GM04504 (cell line): Measurements from ENCODE around the gene LSG1.

Source experiments
- DNase-seq: peaks from one replicate; pipeline ENCODE4 v3.0.0-alpha.2; 2012; ENCODE audit warnings: low read depth

The LSG1 gene

DNA sequence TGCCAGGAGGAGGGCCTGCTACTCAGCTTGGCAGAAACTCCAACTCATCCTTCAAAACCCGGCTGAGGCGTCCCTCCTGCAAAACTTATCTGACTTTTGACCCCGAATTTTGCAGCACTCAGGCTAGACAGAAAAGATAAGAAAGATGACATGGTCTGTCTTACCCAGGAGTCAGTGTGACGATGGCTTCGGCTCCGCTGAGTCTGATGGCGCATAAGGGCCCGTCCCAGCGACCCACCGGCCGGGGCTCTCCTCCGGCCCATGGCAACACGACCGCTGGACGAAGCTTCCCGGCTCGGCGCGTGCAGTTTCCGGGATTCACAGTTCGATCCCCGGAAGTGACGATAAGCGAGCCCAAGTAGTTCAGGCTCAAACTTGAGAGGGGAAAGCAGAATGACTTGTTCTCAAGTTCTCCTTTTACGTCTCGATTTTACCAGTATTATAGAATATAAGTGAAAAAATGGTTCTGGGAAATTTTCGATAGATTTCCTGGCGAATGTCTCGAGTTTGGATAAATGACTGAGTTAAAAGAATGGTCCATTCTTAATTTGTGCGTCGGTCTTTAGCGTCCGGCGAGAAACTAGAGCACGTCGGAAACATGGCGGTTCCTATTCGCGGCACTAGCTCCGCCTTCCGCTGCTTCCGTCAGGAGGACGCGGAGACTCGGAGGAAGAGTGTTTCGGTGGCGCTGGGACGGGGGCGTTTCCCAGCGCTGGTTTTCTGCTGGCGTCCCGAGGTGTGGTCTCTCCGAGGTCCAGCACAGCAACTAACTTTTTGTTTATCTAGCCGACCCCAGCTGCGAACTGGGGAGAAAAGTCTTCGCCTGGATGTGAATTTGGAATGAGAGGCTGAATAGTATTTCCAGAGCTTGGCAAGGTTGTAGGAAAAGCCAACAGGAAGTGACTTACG is at the start of gene LSG1:
Gene LSG1 (minus strand): TSS at position 292 of the 909 bp plus-strand sequence. CDS start 29 bp downstream, at position 263.
- peak; percentile 90 for DNase-seq

- no peak for DNase-seq
These were observed 48.1 kb upstream of the LSG1 start for GRCh38 chr3:194720048-194720447.

GRCh38 chr3:194718079-194718478 is 46.1 kb upstream of the LSG1 start:
- no peak for DNase-seq

DNA sequence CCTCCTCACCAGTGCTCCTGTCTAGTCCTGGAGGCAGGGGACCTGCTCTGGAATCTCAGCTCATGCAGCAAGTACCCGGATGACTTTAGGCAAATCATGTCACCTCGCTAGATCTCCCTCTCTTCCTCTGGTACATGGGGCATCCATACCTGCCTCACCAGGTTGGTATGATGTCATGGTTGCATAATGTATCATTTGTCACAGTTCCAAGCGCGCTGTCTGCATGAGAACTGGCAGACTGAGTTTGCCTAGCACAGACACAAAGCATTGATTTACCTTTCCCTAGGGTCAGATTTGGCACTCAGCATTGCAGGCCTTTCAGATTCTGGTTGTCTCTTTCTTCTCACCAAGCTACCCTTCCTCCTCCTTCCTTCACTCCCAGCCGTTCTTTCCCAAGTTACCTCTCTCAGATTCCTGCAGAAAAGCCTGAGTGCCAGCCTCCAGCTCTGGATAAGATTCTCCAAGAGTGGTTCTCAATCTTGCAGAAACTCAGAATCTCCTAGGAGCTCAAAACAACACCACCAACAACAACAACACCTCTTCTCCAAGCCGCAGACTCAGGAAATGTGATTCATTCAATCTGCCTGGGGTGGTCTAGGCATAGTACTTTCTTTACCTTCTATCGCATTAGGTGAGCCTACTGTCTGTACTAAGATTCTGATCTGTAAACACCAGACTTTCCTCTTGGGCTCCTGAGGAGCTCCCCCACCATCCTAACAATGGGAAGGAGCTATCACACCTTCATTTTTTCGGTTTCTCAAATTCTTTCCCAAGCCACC is 43.2 kb upstream of the LSG1 start:
- no peak for DNase-seq

DNA sequence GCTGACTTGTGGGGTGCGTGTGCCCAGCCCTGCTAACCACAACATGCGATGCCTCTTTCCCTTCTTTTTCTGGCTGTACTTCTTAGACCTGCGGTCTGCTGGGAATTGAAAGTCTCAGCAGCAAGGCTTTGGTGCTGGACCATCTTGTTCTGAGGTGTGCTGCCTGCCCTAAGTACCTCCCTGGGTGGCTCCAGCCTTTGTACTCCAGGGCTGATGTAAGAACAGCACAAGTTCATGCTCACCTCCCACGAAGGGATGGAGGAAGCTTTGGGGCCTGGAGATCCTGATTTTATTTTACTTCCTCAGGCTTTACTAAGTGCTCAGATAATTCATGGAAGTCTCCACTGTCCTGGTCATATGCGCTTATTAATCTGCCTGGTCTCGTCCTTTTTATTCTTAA is 42.6 kb upstream of the LSG1 start:
- no peak for DNase-seq

- no peak for DNase-seq
These were observed 42.1 kb upstream of the LSG1 start for GRCh38 chr3:194714137-194714455.

- no peak for DNase-seq
These were observed 41.5 kb upstream of the LSG1 start for GRCh38 chr3:194713299-194714136.

GRCh38 chr3:194711913-194712312 is 39.9 kb upstream of the LSG1 start:
- DNase-seq: peak; percentile 83

GRCh38 chr3:194711286-194711685 is 39.3 kb upstream of the LSG1 start:
- DNase-seq: no peak

DNA sequence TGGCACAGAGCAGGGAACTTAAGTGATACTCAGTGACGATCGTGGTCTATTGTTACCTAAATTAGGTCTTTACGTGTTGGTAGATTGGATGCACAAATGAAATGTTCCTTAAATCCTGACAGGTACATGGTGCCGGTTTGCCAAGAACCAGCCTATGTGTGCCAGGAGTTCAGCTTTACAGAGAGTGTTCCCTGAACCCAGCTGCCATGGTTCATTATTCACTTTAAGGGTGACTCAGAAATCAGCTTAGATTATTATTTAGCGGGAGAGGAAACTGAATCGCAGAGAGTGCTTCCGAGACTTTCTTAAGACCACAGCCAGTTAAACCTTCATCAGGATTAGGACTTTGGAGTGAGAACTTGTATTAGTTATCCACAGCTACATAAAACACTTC is 35.2 kb upstream of the LSG1 start:
- no peak for DNase-seq

- no peak for DNase-seq
These were observed 33.8 kb upstream of the LSG1 start for GRCh38 chr3:194705761-194706160.

DNA sequence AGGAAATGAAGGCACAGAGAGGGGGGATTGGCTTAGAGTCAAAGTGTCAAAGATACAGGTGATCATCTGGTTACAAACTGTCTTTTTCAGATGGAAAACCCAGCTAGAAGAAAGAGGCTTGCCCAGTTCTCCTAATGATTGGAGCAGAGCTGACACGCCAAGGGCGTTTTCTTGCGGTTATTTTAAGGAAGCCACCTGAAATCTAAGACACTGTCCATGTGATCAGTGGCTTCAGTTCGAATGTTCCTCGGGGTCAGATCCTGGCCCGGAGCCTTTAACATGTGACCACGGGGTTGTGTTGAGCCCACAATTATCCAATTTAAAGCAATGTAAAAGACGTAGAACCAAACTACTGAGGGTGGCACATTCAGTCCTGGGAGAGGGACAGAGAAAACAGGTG is 33.2 kb upstream of the LSG1 start:
- DNase-seq: no peak

DNA sequence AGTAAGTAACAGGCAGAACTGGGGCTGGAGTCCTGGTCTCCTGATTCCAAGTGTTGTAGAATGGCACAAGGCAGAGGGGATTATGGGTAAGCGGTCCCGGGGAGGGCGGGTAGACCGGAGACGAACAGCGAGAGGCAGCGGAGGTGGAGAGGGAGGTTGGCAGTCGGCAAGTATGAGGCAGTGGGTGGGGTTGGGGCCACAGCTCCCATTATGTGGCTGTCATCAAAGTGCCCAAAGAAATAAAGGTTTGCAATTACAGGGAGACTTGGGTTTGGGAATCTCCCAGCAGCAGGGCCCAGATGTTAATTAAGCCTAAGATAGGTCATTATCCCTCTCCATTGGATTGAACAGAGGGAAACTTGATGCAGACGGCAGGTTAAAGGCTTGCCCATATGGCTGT is 30.6 kb upstream of the LSG1 start:
- DNase-seq: no peak

DNA sequence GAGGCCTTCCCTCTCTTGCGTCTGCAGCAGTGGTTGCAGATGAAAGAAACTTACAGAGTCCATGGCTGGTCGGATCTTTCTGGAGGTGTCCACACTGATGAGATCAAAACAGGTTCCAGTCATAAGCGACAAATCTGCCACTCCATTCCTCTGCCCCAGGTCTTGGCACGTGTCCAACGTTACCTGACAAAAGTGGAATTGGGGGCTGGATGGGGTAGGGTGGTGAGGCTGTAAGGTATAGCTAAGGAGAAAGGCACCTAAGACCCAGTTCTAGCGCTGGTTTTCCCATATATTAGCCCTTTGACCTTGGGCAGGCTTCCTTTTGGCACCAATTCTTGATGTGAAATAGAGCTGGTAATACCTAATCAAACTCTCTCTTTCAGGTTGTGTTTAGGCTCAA is 24.7 kb upstream of the LSG1 start:
- DNase-seq: no peak

DNA sequence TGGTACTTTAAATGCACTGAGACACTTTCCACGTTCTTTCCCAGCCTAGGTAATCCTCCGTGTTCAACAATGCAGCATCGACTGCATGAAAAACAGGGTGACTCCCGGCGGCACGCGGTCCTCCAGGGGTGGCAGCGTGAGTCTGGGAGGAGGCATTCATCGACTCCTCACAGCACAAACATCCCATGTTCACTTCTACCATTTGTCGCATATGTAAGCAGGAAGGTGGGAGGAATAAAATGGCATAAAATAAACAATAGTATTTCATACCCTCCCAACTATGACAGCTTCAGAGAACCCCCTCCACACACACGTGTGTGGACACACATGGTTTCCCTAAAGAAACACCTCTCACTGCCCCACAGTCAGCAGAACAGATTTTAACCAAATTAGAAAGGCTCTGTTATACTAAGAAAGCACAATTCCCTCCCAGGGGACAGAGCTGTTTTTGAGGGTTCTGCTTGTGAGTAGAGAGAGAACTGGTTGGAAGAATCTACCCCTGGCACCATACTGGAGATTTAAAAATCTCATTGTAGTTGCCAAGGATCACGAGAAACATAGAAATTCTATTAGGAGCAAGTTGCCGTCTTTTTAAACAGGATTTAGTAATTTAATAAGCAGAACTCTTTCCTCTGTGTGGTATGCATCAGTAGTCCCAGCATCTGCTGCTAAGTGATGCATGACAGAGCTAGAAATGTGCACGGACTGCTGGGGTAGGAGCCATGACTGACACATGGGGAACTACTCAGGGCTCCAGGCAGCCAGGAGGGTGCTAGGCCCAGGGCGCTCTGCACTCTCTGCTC is 19.7 kb upstream of the LSG1 start:
- no peak for DNase-seq

- no peak for DNase-seq
These were observed 18.7 kb upstream of the LSG1 start for GRCh38 chr3:194690501-194691372.

GRCh38 chr3:194689493-194689944 is 17.5 kb upstream of the LSG1 start:
- no peak for DNase-seq

DNA sequence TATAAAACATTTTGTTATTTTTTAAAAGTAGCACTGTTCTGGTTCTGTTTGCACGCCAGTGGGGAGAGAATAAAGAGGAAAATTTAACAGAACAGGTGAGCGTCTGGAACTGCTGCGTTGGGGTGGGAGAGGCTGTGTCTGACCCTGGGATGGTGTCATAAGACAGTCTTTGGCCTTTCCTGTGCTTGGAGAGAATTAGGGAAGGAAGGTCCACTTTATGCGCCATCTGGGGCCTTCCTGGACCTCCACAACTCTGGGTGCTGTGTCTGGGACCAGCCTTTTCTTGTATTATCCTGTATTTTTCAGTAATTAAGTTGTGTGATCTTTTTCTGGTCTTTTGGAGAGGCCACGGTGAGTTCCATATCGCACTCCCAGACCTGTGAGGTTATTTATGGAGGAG is 17.0 kb upstream of the LSG1 start:
- no peak for DNase-seq

GRCh38 chr3:194688200-194688740 is 16.3 kb upstream of the LSG1 start:
- DNase-seq: no peak

GRCh38 chr3:194687638-194688199 is 15.7 kb upstream of the LSG1 start:
- DNase-seq: no peak
